Glomerular visceral epithelial cell (primary cell): Measurements from ENCODE around the gene RHOT2.

ENCODE experiments used
- DNase-seq: peaks from one replicate; pipeline ENCODE4 v3.0.0-alpha.2; 2016; ENCODE audit errors: extremely low spot score

Gene RHOT2

DNA sequence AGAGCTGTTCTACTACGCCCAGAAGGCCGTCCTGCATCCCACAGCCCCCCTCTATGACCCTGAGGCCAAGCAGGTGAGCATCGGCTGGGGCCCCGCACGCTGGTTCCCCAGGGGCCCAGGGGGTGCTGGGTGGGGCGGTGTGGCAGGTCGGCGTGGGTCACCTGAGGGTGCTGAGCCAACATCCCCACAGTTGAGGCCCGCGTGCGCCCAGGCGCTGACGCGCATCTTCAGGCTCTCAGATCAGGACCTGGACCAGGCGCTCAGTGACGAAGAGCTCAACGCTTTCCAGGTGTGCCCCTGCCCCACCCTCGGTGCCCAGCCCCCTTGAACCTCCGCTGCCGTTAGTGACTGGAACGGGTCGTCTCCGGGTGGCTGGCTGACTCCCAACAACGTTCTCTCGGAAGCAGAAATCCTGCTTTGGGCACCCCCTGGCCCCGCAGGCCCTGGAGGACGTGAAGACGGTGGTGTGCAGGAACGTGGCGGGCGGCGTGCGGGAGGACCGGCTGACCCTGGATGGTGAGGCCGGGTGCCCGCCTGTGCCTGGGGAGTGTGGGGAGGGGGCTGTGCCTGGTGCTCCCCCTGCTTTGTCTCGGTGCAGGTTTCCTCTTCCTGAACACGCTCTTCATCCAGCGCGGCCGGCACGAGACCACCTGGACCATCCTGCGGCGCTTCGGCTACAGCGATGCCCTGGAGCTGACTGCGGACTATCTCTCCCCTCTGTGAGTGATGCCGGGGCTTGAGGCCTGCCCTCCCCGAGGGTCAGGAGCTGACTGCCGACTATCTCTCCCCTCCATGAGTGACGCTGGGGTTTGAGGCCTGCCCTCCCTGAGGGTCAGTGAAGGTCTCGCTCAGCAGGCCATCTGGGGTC is 2.8 kb downstream of the RHOT2 start:
- DNase-seq, result no peak

DNA sequence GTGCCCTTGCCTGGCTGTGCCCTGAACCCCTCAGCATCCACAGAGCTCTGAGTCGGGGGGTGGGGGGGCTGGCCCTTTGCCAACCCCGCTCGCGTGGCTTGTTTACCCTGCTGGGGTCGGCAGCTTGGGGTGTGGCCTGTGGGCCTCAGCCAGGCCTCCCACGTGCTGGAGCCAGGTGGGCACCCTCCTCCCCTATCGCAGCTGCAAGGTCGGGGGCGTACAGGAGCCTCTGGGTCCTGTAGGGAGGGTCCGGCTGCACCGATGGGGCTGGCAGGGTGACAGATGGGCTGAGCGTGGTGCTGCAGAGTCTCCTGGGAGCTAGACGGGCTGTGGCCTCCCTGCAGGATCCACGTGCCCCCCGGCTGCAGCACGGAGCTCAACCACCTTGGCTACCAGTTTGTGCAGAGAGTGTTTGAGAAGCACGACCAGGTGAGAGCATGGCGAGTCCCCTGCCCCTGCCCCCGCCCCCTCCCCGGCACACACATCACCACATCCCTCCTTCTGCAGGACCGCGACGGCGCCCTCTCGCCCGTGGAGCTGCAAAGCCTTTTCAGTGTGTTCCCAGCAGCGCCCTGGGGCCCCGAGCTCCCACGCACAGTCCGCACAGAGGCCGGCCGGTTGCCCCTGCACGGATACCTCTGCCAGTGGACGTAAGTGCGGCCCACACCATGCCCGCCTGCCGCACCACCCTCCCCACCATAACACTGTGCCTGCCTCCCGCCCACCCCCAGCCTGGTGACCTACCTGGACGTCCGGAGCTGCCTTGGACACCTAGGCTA is 3.6 kb downstream of the RHOT2 start:
- no peak for DNase-seq

DNA sequence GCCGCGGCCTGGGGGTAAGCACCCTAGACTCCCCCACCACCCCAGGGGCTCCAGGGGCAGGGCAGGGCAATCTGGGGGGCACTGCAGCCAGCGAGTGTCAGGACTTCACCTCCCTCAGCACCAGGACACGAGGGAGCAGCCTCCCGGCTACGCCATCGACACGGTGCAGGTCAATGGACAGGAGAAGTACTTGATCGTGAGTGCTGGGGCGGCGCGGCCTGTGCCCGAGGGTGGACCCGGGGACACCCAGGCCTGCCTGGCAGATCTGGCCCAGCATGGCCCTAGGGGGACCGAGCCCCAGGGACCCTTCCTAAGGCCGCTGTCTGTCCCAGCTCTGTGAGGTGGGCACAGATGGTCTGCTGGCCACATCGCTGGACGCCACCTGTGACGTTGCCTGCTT is 4.4 kb downstream of the RHOT2 start:
- no peak for DNase-seq

DNA sequence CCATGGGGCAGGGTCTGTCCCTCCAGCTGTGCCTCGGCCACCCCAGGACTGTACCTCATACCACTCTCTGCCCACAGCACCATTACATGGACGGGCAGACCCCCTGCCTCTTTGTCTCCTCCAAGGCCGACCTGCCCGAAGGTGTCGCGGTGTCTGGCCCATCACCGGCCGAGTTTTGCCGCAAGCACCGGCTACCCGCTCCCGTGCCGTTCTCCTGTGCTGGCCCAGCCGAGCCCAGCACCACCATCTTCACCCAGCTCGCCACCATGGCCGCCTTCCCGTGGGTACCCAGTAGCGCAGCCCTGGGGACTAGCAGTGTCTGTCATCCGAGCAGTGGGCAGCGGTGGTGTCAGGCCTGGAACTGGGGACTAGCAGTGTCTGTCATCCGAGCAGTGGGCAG is 4.9 kb downstream of the RHOT2 start:
- DNase-seq, result no peak

DNA sequence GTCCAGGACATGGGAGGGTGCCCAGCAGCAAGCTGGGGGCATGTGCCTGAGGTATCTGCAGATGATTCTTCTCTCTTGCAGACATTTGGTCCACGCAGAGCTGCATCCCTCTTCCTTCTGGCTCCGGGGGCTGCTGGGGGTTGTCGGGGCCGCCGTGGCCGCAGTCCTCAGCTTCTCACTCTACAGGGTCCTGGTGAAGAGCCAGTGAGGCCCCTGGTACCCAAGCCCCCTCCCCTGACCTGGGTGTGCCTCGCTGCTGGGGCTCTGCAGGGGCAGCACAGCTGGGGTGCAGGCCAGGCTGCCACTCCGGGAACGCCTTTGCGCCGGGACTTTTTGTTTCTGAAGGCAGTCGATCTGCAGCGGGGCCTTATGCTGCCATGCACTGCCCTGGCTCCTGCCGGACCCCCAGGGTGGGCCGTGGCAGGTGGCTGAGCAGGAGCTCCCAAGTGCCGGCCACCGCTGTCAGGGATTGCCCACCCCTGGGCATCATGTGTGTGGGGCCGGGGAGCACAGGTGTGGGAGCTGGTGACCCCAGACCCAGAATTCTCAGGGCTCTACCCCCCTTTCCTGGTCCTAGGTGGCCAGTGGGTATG is 5.6 kb downstream of the RHOT2 start:
- DNase-seq, result no peak

DNA sequence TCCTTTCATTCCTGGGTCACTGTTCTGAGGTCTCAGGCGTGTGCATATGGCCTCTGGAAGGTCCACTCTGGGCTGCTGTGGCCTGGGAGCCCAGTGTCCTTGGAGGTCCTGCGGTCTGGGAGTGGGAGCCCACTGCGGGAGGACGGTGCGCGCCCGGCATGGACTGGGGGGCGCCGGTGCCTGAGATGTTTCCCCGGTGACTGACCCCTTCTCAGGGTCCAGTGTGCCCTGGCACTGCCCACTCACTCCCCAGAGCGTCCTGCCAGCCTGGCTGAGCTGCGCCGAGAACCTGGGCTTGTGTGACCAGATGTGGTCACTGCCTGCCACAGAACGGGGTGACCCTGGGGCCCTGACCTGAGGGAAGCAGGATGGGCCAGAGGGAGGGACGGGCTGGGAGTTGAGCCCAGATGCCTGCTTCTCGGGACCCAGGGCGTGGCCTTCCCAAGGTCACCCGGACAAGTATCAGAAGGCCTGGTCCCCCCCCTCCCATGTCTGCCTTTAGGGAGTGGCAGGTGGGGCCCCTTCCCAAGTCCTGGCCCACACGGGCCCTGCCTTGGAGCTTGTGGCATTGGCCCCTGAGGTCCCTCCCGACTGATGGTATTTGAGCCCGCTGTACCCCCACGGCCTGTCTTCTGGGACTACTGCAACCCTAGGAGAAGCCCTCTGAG is 6.4 kb downstream of the RHOT2 start:
- DNase-seq, result no peak

DNA sequence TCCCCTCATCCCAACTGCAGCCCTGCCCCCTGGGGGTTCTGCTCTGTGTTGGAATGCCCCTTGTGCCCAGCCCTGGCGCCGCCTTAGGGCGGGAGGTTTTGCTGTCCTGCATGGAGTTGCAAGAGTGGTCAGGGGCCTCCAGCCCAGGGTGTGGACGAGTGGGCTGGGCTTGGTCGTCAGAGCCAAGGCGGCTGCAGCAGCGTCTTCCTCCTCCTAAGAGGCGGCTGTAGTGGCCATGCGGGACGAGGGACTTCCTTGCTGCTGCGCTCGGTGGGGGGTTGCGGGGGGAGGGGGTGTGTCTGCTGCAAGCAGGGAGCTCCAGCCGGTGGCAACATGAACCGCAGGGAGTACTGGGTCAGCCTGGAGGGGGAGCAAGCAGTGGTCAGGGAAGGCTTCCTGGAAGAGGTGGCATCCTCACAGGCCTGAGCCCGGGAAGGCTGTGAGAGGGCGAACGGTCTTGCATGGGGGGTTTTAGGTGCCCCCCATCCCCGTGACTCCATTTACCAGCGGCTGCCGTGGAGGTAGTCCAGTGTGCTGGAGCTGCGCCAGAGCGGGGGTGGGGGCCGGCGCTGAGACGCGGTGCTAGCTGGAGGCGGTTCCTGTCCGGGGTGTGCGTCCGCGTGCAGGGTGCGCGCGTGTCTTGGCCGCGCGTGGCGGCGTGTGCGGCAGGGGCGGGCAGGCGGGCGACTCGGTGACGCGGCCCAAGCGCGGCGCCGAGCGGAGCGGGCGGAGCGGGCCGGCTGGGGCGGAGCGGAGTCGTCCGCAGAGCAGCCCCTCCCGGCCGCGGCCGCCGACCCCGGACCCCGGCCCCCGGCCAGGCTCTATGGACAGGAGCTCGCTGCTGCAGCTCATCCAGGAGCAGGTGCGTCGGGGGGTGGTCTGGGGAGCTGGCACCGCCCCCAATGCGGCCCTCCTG is 7.3 kb downstream of the RHOT2 start, which contains the start of gene RHBDL1:
Gene RHBDL1, plus strand, starts transcription at position 704 of the 916 bp plus-strand sequence. Its CDS starts 120 bp downstream, at position 824.
- no peak for DNase-seq

DNA sequence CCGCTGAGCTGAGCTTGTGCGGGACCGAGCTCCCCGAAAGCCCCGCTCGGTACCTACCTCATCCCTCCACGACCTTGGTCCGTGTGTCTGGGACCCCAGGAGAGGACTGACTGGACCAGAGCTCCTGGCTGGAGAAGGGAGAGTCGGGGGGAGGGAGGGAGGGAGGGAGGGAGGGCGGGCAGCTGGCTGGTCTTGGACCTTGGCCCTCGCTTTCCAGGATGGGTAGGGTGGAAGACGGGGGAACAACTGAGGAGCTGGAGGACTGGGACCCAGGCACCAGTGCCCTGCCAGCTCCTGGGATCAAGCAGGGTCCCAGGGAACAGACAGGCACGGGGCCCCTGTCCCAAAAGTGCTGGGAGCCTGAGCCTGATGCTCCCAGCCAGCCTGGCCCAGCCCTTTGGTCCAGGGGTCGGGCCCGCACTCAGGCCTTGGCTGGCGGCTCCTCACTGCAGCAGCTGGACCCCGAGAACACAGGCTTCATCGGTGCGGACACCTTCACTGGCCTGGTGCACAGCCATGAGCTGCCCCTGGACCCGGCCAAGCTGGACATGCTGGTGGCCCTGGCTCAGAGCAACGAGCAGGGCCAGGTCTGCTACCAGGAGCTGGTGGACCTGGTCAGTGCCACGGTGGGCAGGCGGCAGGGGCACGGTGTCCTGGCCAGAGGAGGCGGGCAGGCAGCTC is 8.1 kb downstream of the RHOT2 start:
- no peak for DNase-seq

DNA sequence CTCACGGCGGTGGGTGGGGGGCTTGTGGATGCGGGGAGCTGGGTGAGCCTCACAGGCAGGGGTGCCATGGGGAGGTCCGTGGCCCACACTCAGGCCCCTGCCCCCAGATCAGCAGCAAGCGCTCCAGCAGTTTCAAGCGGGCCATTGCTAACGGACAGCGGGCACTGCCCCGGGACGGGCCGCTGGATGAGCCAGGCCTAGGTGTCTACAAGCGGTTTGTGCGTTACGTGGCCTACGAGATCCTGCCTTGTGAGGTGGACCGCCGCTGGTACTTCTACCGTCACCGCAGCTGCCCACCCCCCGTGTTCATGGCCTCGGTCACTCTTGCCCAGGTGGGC is 8.6 kb downstream of the RHOT2 start:
- DNase-seq, result no peak

DNA sequence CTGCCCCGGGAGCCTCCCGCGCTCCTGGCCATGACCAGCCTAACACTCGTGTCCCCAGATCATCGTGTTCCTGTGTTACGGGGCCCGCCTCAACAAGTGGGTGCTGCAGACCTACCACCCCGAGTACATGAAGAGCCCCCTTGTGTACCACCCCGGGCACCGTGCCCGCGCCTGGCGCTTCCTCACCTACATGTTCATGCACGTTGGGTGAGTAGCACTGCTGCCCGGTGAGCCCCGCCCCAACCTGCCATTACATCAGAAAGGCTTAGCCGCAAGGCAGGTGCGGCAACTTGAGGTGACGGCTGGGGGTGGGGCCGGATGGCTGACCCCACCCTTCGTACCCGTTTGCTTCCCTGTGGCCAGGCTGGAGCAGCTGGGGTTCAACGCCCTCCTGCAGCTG is 9.0 kb downstream of the RHOT2 start:
- no peak for DNase-seq

DNA sequence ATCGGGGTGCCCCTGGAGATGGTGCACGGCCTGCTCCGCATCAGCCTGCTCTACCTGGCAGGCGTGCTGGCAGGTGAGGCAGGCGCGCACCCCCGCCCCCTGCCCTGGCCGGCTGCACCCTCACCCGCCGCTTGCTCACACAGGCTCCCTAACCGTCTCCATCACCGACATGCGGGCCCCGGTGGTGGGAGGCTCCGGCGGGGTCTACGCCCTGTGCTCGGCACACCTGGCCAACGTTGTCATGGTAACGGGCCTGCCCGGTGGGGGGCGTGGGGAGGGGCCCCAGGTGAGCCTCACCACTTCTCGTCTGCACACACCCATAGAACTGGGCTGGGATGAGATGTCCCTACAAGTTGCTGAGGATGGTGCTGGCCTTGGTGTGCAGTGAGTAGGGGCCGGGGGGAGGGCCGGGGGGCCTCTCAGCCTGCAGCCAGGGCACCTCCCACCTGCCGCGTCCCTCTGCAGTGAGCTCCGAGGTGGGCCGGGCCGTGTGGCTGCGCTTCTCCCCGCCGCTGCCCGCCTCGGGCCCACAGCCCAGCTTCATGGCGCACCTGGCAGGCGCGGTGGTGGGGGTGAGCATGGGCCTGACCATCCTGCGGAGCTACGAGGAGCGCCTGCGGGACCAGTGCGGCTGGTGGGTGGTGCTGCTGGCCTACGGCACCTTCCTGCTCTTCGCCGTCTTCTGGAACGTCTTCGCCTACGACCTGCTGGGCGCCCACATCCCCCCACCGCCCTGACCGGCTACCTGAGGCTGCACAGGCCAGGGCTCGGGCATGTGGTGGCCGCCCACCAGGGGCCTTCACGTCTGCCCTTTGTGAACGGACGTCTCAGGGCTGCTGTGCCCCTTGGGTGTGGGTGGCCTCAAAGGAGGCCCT is 9.6 kb downstream of the RHOT2 start:
- DNase-seq, result no peak

DNA sequence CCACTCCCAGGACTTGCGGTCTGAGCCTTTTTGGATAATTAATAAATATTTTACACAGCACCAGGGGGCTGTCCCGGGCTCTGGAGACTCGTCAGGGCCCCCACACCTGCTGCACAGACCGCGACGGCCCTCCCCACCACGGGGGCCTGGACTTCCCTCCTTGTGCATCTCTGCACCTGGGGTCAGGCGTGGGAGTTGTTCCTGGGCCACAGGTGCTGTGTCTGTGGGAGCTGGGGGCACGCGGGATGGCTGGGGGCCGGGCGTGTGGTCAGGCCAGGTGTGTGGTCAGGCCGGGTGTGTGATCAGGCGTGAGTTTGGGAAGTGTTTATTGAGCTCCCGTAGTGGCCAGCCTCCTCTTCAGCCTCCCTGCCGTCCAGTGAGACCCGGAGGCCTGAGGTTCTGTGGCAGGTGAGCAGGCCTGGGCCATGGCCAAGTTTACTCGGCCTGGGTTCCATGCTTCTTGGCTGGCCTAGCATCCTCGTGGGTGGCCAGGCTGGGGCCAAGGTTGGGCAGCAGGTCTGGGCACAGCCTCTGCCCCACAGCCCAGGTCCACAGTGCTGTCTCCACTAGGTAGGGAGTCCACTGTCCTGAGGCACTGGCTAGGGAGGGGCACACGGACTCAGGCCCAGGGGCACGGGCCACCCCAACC is 10.4 kb downstream of the RHOT2 start:
- no peak for DNase-seq

DNA sequence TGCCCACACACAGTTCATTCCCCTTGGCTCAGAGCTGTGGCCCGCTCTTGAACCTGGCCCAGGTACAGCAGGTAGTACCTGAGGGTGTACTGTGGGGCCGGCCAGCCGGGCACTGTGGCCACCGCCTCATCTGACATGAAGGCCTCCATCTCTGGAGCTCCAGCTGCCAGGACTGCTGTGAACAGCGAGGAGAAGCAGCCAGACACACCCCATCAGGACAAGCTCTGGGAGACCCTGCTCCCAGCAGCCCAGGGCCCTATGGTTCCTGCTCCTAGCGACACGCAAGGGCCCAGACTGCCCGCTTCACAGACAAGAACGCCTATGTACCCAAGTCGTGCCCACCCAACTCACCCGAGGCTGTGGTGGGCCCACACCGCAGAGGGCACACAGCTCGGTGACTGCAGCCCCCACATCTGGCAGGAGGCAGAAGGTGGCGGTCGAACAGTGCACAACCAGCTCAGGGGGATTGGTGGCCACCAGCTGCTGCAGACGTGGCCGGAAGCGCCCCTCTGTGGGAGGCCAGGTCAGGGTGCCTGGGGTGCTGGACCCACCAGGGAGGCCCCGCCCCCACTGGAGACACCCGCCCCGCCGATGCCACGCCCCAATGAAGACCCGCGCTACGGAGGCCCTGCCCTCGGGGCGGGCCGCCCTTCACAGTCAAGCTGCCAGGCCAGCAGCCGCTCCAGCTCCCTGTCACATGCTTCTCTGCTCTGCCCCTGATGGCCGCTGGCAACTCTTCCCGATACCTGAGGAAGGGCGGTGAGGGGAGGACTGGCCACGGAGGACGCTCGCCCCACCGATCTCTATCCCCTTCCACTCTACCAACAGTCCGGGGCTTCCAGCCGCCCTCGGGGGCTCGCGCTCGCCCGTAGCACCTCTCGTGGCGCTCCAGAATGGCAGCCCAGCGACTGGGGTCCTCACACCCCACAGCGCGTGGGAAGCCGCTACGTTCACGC is 11.2 kb downstream of the RHOT2 start:
- DNase-seq, result peak; percentile 67

DNA sequence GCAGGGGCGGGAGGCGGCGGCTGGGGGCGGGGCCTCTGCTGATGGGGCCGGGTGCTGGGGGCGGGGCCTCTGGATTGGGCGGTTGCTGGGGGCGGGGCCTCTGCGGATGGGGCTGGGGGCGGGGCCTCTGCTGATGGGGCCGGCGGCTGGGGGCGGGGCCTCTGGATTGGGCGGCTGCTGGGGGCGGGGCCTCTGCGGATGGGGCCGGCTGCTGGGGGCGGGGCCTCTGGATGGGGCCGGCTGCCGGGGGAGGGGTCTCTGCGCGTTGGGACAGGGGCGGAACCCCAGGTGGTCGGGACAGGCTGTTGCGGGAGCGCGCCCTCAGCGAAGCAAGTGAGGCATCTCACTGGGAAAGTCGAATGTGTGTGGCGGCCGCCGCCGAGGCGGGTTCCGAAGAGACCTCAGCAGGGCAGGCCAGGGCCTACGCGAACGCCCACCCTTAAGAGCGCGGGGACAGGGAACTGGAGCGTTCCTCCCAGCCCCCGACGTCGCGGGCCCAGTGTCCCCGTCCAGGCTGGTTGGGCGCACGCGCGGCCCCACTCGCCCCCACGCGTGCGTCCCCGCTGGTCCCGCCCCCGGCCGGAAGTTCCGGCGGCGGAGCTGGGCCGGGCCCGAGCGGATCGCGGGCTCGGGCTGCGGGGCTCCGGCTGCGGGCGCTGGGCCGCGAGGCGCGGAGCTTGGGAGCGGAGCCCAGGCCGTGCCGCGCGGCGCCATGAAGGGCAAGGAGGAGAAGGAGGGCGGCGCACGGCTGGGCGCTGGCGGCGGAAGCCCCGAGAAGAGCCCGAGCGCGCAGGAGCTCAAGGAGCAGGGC is 12.1 kb downstream of the RHOT2 start, which contains the start of gene STUB1:
Gene STUB1, plus strand, starts transcription at position 597 of the 811 bp plus-strand sequence. Its CDS starts 116 bp downstream, at position 713.
- DNase-seq, result peak; percentile 87

DNA sequence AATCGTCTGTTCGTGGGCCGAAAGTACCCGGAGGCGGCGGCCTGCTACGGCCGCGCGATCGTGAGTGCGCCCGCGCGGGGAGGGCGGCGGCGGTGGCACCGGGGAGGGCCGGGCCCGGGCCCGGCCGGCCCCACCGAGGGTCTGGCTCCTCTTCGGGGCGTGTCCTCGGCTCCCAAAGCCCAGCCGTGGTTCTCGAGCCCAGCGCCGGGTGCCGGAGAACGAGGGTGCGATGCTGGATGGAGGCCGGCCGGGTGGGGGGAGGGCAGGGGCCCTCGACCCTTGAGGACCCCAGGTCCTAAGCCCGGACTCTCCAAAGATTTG is 12.7 kb downstream of the RHOT2 start:
- DNase-seq, result no peak

DNA sequence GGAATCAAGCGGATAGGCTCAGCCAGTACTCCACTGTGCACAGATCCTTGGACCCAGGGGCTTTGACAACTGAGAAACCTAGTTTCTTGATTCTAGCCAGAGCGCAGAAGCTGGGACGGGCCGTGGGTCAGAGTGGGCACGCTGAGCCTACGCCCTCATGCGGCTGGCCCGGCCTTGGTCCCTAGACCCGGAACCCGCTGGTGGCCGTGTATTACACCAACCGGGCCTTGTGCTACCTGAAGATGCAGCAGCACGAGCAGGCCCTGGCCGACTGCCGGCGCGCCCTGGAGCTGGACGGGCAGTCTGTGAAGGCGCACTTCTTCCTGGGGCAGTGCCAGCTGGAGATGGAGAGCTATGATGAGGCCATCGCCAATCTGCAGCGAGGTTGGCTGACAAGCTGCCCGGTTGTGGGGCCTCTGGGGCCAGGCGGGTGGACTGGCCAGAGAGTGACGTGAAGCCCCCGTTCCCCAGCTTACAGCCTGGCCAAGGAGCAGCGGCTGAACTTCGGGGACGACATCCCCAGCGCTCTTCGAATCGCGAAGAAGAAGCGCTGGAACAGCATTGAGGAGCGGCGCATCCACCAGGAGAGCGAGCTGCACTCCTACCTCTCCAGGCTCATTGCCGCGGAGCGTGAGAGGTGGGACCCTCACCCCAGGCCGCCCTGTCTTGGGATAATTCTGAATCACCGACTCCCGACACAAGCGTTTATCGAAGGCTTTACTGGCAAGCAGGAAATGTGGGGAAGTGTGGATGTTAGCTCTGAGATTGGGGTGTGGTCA is 13.2 kb downstream of the RHOT2 start:
- no peak for DNase-seq
